Common myeloid progenitor, CD34-positive (primary cell): ENCODE data around the gene CD68.

ENCODE experiments used
- CTCF ChIA-PET: fragments of 350-600 bp; sonication (Branson Sonifier 250); formaldehyde crosslinking; loops from one replicate; lab custom pipeline; 2021; ENCODE audit warnings: antibody characterized with exemption; lab: Charles Lee
- POLR2A ChIA-PET: fragments of 350-600 bp; sonication (Branson Sonifier 250); formaldehyde crosslinking; loops from one replicate; lab custom pipeline; 2021; ENCODE audit warnings: antibody characterized with exemption; lab: Charles Lee
- DNase-seq, 3 donors: peaks; one replicate each; pipeline versions ENCODE4 v3.0.0 to v3.0.0-alpha.2; 2013
- H3K27ac ChIP-seq, 2 experiments: 1 replicate in 1 of 2; 2 replicates in 1 of 2; pipeline ENCODE4 v1.7.0; 2013; ENCODE audit warnings: inconsistent platforms in 2 of 2, low read length in 2 of 2, mild to moderate bottlenecking in 2 of 2, low read depth in 1 of 2, moderate library complexity in 1 of 2; ENCODE audit not compliant: severe bottlenecking in 2 of 2, insufficient read depth in 1 of 2, poor library complexity in 1 of 2
- H3K27me3 ChIP-seq, 5 experiments: replicated peaks in 2 of 5; 1 replicate in 3 of 5; 2 replicates in 2 of 5; pipeline versions ENCODE4 v1.6.1 to v1.7.0; 2013; ENCODE audit warnings: low read length in 4 of 5, mild to moderate bottlenecking in 2 of 5, moderate library complexity in 2 of 5, inconsistent platforms in 1 of 5; ENCODE audit not compliant: insufficient read depth in 5 of 5, control insufficient read depth in 4 of 5
- H3K36me3 ChIP-seq, 4 experiments: 1 replicate in 2 of 4; 2 replicates in 2 of 4; pipeline versions ENCODE4 v1.6.1 to v1.7.0; 2013; ENCODE audit warnings: low read length in 3 of 4, control low read depth in 1 of 4, mild to moderate bottlenecking in 1 of 4; ENCODE audit not compliant: control insufficient read depth in 4 of 4, insufficient read depth in 4 of 4
- H3K4me1 ChIP-seq, 4 experiments: 1 replicate in 3 of 4; 2 replicates in 1 of 4; pipeline versions ENCODE4 v1.6.1 to v1.7.1; 2013; ENCODE audit warnings: low read length in 3 of 4, mild to moderate bottlenecking in 3 of 4, control low read depth in 1 of 4, inconsistent platforms in 1 of 4, moderate library complexity in 1 of 4; ENCODE audit not compliant: control insufficient read depth in 4 of 4, insufficient read depth in 4 of 4; ENCODE audit errors: control extremely low read depth in 1 of 4
- H3K4me3 ChIP-seq, 7 experiments: 1 replicate in 4 of 7; 2 replicates in 3 of 7; pipeline versions ENCODE4 v1.5.1 to v1.7.0; 2013; ENCODE audit warnings: mild to moderate bottlenecking in 7 of 7, low read length in 6 of 7, moderate library complexity in 6 of 7, inconsistent platforms in 2 of 7, low read depth in 2 of 7, control low read depth in 1 of 7; ENCODE audit not compliant: insufficient read depth in 4 of 7, control insufficient read depth in 1 of 7; ENCODE audit errors: extremely low read depth in 1 of 7
- H3K9me3 ChIP-seq, 5 experiments: 1 replicate in 4 of 5; 2 replicates in 1 of 5; pipeline versions ENCODE4 v1.6.1 to v1.7.1; 2013; ENCODE audit warnings: low read length in 4 of 5, mild to moderate bottlenecking in 2 of 5, inconsistent platforms in 1 of 5, low read depth in 1 of 5, moderate library complexity in 1 of 5; ENCODE audit not compliant: control insufficient read depth in 4 of 5, insufficient read depth in 2 of 5; ENCODE audit errors: control extremely low read depth in 1 of 5
- WGBS: methylation state at CpG from one replicate; pipeline ENCODE4 v1.1.5; 2013; ENCODE audit not compliant: insufficient coverage; 5-methylcytosine and 5-hydroxymethylcytosine counted together

The CD68 gene

DNA sequence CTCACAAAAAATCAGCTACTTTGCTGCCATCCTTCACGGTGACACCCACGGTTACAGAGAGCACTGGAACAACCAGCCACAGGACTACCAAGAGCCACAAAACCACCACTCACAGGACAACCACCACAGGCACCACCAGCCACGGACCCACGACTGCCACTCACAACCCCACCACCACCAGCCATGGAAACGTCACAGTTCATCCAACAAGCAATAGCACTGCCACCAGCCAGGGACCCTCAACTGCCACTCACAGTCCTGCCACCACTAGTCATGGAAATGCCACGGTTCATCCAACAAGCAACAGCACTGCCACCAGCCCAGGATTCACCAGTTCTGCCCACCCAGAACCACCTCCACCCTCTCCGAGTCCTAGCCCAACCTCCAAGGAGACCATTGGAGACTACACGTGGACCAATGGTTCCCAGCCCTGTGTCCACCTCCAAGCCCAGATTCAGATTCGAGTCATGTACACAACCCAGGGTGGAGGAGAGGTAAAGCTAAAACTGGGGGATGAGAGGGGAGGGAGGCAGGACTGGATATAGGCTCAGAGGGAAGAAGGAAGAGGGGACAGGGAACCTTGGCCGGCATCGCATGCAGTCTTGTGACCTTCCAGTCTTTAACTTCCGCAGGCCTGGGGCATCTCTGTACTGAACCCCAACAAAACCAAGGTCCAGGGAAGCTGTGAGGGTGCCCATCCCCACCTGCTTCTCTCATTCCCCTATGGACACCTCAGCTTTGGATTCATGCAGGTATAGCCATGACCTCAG is 581 bp downstream of the CD68 start:
- H3K27me3 ChIP-seq: no peaks in the 10 kb centered on the region
- H3K36me3 ChIP-seq: peaks cover 17 to 45% (median 36%) of the 10 kb centered on the region in 4 experiments
- DNase-seq: peak in 2 of 3 donors; percentile 62 to 66
- H3K4me3 ChIP-seq: peak overlapping the region in 4 of 7 experiments; percentile 26 to 39 (median 33)
- ChIA-PET POLR2A (interaction anchor here (0.6 to 1.3 kb wide), 5 partner anchors 9 to 1063 kb away, joined by 3 to 4 read pairs (median 3); no protein-coding TSS in a partner anchor), CTCF (interaction anchor here (1.0 to 3.1 kb wide), 5 partner anchors 10 to 65 kb away, joined by 3 to 21 read pairs (median 6); partner anchors contain the start of gene SOX15)
- 100% methylated on average over 2 of the region's 12 CpGs for WGBS
- H3K9me3 ChIP-seq: no peaks in the 10 kb centered on the region
- H3K4me1 ChIP-seq: peaks cover 7 to 90% (median 76%) of the 10 kb centered on the region in 4 experiments
- H3K27ac ChIP-seq: peak overlapping the region in 1 of 2 experiments; percentile 73

DNA sequence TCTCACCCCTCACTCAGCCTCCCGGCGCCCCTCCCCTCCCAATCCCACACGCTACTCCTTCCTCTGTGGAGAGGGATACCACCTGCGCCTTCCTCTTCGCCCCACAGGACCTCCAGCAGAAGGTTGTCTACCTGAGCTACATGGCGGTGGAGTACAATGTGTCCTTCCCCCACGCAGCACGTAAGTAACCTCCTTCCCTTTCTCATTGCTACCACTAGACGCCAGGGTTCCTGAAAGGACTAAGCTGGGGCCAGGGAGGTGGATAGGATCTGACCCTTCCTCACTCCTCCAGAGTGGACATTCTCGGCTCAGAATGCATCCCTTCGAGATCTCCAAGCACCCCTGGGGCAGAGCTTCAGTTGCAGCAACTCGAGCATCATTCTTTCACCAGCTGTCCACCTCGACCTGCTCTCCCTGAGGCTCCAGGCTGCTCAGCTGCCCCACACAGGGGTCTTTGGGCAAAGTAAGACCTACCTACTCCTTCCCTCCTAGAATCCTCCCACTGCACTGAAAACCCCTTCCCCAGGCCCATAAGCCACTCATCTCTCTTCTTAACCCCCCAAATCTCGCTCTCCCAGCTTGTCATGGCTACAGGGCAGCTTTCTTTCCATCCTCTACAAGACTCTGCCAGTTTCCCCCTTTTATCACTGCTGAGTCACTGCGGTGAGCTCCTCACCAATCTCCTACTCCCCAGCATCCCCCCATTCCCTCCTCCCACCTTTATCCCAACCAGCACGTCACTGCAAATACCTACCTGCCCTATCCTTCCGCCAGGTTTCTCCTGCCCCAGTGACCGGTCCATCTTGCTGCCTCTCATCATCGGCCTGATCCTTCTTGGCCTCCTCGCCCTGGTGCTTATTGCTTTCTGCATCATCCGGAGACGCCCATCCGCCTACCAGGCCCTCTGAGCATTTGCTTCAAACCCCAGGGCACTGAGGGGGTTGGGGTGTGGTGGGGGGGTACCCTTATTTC is 1.5 kb downstream of the CD68 start:
- H3K9me3 ChIP-seq: no peaks in the 10 kb centered on the region
- H3K4me3 ChIP-seq: peak overlapping the region in 3 of 7 experiments; percentile 28 to 40 (median 37)
- ChIA-PET POLR2A (interaction anchor here (0.6 to 1.3 kb wide), 2 partner anchors 262 to 1062 kb away, joined by 3 to 4 read pairs; no protein-coding TSS in a partner anchor), CTCF (interaction anchor here (1.0 to 3.1 kb wide), 5 partner anchors 9 to 66 kb away, joined by 3 to 21 read pairs (median 6); partner anchors contain the start of gene SOX15)
- peaks cover 4 to 89% (median 75%) of the 10 kb centered on the region in 4 experiments for H3K4me1 ChIP-seq
- no peaks in the 10 kb centered on the region for H3K27me3 ChIP-seq
- H3K27ac ChIP-seq: peak overlapping the region in 1 of 2 experiments; percentile 43
- peak in 2 of 3 donors; percentile 59 to 66 for DNase-seq
- 81% methylated on average over 15 of the region's 23 CpGs for WGBS
- peaks cover 10 to 38% (median 28%) of the 10 kb centered on the region in 4 experiments for H3K36me3 ChIP-seq

DNA sequence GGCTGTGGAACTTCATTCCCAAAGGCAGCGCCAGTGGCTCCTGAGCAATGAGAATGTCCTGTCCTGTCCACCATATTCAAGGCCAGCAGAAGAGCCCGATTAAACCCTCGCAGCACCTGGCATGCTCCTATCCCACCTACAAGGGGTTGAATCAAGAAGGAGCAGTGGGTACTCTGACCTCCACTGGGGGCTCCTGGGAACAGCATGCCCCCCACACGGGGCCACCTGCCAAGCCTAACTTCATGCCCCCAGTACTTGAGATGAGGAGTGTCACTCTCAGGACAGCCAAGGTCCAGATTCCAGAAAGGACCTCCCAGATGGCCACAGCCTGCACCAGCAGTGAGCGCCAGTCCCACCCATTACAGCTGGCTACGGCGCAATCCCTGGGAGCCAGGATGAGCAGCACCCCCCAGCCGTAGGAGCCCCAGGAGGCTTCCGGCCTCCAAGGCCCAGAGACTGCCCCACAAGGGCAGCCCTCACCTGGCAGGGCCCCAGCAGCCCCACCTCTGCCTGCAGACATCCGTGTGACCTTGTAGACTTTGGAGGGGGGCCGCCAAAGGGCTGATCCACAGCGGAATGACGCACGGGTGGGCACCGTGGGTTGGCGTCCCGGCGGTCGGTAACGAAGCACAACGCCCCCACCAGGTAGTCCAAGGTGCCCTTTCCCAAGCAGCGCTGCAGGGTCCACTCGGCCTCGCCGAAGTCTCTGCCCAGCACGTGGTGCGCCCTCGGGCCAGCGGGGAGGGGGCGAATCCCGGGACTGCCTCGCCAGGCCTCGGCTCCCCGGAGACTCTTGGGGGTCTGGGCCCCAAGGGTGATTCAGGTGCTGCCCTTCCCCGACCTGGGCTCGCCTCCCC is 3.2 kb downstream of the CD68 start:
- Histone ChIP-seq H3K4me3 (peak overlapping the region in 6 of 7 experiments; percentile 19 to 98 (median 81)), H3K9me3 (no peaks in the 10 kb centered on the region), H3K27me3 (no peaks in the 10 kb centered on the region), H3K27ac (peak overlapping the region in 1 of 2 experiments; percentile 99), H3K36me3 (peaks cover 4 to 36% (median 20%) of the 10 kb centered on the region in 4 experiments), H3K4me1 (peaks cover 4 to 75% (median 68%) of the 10 kb centered on the region in 4 experiments)
- WGBS: 90% methylated on average over 28 of the region's 36 CpGs
- DNase-seq: no peak
- ChIA-PET POLR2A (interaction anchor here (0.6 to 2.8 kb wide), 4 partner anchors 9 to 110 kb away, joined by 3 to 40 read pairs (median 4); no protein-coding TSS in a partner anchor), CTCF (interaction anchor here (0.8 to 4.9 kb wide), 4 partner anchors 16 to 105 kb away, joined by 3 to 31 read pairs (median 12); partner anchors contain the start of genes SENP3, TP53 and WRAP53)

DNA sequence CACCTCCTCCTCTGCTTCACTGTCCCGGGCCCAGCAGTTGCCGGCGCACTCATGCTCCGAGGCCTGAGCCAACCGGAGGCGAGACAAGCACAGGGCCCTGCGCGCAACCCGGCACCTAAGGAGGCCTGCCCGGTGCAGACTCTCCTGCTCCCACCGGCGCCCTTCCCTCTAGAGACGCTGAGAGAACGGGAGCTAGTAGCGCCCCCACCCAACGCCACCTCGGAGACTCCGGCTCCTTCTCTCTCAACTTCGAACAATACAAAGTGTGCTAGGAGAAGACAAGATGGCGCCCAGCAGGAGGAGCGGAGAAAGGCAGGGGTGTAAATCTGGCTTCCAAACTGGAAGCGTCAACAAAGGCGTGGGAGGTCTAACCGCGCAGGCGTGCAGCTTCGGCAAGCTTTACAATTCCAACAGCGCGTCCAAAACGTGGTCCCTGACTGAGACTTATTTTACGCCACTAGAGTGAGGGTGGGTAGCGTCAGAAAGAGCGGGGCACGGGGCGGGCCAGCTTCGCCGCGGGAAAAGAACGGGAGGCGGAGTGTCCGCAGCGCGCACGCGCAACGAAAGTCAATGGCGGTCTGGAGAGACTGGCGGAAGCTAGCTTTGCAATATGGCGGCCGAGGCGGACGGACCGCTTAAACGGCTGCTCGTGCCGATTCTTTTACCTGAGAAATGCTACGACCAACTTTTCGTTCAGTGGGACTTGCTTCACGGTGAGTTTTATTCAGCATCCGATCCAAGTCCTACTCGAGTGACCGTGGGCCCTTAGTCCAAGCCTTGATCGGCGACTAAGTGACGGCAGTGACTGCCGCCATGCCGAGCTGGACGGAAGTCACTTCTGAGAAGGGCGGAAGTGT is 4.0 kb downstream of the CD68 start, which contains the start of gene MPDU1:
MPDU1 (plus strand) TSS at position 600 of the 857 bp plus-strand sequence; CDS start at position 611, 11 bp downstream.
- Histone ChIP-seq H3K27me3 (no peaks in the 10 kb centered on the region), H3K9me3 (no peaks in the 10 kb centered on the region), H3K4me3 (peak within 1 kb of the TSS; percentile 56 to 98 (median 92)), H3K27ac (peak within 1 kb of the TSS; percentile 99), H3K4me1 (peaks cover 4 to 74% (median 66%) of the 10 kb centered on the region in 4 experiments), H3K36me3 (peaks cover 0 to 38% (median 18%) of the 10 kb centered on the region in 4 experiments)
- WGBS: 5% methylated on average over 52 of the region's 69 CpGs
- CTCF ChIA-PET: interaction anchor here (0.6 to 7.6 kb wide), 9 partner anchors 8 to 104 kb away, joined by 3 to 58 read pairs (median 4); partner anchors contain the start of genes SENP3, TP53 and WRAP53
- DNase-seq: peak; percentile 95 to 98 (median 98)
- POLR2A ChIA-PET: interaction anchor here (0.6 to 2.8 kb wide), 7 partner anchors 10 to 1286 kb away, joined by 3 to 40 read pairs (median 5); partner anchors contain the start of genes FXR2, POLR2A and TP53

DNA sequence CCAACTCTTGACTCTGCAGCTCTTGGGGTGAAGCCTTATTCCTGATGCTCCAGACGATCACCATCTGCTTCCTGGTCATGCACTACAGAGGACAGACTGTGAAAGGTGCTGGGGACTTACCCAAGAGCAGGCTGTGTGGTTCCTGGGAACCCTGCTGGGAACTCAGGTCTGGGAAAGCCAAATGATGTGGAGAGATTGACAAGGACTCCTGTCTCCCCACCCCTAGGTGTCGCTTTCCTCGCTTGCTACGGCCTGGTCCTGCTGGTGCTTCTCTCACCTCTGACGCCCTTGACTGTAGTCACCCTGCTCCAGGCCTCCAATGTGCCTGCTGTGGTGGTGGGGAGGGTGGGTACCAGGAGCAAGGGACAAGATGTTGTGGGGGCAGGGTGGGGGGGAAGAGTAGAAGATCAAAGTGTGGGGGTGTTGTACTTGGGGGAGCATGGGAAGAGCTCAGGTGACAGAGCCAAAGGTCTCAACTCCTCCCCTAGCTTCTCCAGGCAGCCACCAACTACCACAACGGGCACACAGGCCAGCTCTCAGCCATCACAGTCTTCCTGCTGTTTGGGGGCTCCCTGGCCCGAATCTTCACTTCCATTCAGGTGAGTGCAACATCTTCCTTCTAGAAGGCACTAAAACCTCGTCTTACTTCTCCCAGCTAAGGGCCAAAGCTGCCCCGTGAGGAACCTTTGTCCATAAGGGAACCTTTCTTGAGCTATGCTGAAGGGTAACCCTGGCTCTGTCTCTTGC is 7.4 kb downstream of the CD68 start:
- peaks cover 1 to 49% (median 37%) of the 10 kb centered on the region in 4 experiments for H3K4me1 ChIP-seq
- CTCF ChIA-PET: interaction anchor here (0.9 to 7.6 kb wide), 8 partner anchors 11 to 150 kb away, joined by 3 to 58 read pairs (median 4); partner anchors contain the start of gene SENP3
- peak overlapping the region in 1 of 2 experiments; percentile 34 for H3K27ac ChIP-seq

More for the DNA sequence above, 7.4 kb downstream of the CD68 start:
- H3K9me3 ChIP-seq: no peaks in the 10 kb centered on the region
- H3K4me3 ChIP-seq: no peak overlapping the region
- WGBS: 91% methylated on average over 6 of the region's 9 CpGs
- DNase-seq: no peak
- H3K36me3 ChIP-seq: peaks cover 8 to 58% (median 31%) of the 10 kb centered on the region in 4 experiments
- POLR2A ChIA-PET: interaction anchor here (0.6 kb wide), 1 partner anchor 146 kb away, joined by 5 read pairs; no protein-coding TSS in a partner anchor
- H3K27me3 ChIP-seq: no peaks in the 10 kb centered on the region
